ENCODE measurements around the gene RAB3IP. TPM values are rescaled to one million over a fixed set of nuclear protein-coding genes. Genes with fewer than 3 reads are reported as not detected.
"Not testable (repeated sequence)": the region's sequence is repeated elsewhere in the genome, so short reads cannot be mapped to it uniquely, and the experiment has no call there.

Gene RAB3IP
- total RNA-seq, 1 donor from 2014 or later, result 18.2 TPM

DNA sequence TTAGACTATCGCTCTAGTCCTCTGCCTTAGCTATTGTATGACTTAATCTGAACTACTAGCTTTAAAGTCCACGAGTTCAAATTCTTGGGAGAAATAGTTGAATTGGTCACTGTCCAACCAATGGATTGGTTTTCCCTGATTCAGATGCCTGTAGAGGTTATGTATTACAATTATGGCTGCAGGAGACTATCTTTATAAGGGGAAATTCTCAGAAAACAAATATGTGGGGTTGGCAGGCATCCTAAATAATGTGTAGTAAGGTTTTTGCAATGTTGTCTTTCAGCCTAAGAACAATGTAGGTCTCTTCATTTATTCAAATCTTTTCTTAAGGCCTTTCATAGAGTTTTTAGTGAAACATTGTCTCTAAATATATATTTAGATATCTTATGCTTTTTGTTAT lies 113.3 kb downstream of the RAB3IP start:
- H3K27me3 Mint-ChIP-seq (ENCODE audit: unreplicated experiment), result no peaks in the 10 kb centered on the region
- no peak overlapping the region for H3K4me3 Mint-ChIP-seq (ENCODE audit: unreplicated experiment)
- peaks cover 5% of the 10 kb centered on the region for H3K36me3 Mint-ChIP-seq (ENCODE audit: unreplicated experiment)
- DNase-seq, result no peak
- H3K27ac Mint-ChIP-seq (ENCODE audit: unreplicated experiment), result no peak overlapping the region
- TF ChIP-seq, protein P1, sequence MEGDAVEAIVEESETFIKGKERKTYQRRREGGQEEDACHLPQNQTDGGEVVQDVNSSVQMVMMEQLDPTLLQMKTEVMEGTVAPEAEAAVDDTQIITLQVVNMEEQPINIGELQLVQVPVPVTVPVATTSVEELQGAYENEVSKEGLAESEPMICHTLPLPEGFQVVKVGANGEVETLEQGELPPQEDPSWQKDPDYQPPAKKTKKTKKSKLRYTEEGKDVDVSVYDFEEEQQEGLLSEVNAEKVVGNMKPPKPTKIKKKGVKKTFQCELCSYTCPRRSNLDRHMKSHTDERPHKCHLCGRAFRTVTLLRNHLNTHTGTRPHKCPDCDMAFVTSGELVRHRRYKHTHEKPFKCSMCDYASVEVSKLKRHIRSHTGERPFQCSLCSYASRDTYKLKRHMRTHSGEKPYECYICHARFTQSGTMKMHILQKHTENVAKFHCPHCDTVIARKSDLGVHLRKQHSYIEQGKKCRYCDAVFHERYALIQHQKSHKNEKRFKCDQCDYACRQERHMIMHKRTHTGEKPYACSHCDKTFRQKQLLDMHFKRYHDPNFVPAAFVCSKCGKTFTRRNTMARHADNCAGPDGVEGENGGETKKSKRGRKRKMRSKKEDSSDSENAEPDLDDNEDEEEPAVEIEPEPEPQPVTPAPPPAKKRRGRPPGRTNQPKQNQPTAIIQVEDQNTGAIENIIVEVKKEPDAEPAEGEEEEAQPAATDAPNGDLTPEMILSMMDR (IDR thresholded peaks at IDR 0.05; ENCODE audit: partially characterized antibody, unreplicated experiment), result no peak
- no peaks in the 10 kb centered on the region for H3K4me1 Mint-ChIP-seq (ENCODE audit: low read depth, unreplicated experiment)
- H3K9me3 Mint-ChIP-seq (ENCODE audit: unreplicated experiment), result peaks cover 3% of the 10 kb centered on the region

DNA sequence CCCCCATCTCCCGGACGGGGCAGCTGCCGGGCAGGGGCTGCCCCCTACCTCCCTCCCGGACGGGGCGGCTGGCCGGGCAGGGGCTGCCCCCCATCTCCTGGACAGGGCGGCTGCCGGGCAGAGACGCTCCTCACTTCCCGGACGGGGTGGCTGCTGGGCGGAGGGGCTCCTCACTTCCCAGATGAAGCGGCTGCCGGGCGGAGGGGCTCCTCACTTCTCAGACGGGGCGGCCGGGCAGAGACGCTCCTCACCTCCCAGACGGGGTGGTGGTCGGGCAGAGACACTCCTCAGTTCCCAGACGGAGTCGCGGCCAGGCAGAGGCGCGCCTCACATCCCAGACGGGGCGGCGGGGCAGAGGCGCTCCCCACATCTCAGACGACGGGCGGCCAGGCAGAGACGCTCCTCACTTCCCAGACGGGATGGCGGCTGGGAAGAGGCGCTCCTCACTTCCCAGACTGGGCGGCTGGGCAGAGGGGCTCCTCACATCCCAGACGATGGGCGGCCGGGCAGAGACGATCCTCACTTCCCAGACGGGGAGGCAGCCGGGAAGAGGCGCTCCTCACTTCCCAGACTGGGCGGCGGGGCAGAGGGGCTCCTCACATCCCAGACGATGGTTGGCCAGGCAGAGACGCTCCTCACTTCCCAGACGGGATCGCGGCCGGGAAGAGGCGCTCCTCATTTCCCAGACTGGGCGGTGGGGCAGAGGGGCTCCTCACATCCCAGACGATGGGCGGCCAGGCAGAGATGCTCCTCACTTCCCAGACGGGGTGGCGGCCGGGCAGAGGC lies 114.7 kb downstream of the RAB3IP start:
- H3K9me3 Mint-ChIP-seq (ENCODE audit: unreplicated experiment); DNase-seq; H3K4me1 Mint-ChIP-seq (ENCODE audit: low read depth, unreplicated experiment); H3K36me3 Mint-ChIP-seq (ENCODE audit: unreplicated experiment); H3K4me3 Mint-ChIP-seq (ENCODE audit: unreplicated experiment); H3K27me3 Mint-ChIP-seq (ENCODE audit: unreplicated experiment); H3K27ac Mint-ChIP-seq (ENCODE audit: unreplicated experiment): not testable (repeated sequence)

DNA sequence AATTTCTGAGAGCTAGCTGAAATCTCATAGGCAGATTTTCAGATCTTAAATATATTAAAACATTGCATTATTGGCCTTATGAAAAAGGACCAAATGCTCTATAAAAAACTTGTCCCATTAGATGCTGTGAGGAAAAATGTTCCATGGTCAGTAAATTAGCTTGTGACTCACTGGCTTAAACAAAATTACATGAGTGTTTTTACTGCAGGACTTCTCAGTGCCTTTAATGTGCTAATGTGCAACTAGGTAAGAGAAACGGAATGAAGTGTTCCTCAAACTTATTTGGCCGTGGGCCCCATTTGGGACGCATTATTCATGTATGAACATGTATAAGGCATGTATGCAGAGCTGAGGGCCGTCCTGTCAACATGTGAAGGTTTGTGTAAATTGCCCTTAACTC lies 128.0 kb downstream of the RAB3IP start:
- H3K27me3 Mint-ChIP-seq (ENCODE audit: unreplicated experiment), result no peaks in the 10 kb centered on the region

DNA sequence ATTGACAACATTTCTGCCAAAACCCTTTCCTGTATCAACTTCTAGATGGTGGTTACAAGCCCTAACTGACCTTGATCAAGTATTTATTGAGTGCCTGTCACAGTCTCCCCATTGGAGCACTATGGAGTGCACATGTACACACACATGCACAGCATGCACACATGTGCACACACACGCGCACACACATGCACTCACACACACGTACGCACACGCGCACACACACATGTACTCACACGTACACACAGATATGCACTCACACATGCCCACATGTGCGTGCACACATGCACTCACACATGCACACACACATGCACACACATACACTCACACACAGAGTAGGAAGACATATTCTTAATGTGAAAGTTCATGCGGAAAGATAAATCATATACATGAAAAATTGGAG lies 130.0 kb downstream of the RAB3IP start:
- H3K36me3 Mint-ChIP-seq (ENCODE audit: unreplicated experiment), result no peaks in the 10 kb centered on the region
- no peaks in the 10 kb centered on the region for H3K27me3 Mint-ChIP-seq (ENCODE audit: unreplicated experiment)
- H3K27ac Mint-ChIP-seq (ENCODE audit: unreplicated experiment), result no peak overlapping the region
- H3K4me1 Mint-ChIP-seq (ENCODE audit: low read depth, unreplicated experiment), result no peaks in the 10 kb centered on the region
- no peak overlapping the region for H3K4me3 Mint-ChIP-seq (ENCODE audit: unreplicated experiment)
- TF ChIP-seq, protein P1 (IDR thresholded peaks at IDR 0.05; ENCODE audit: partially characterized antibody, unreplicated experiment), result no peak
- H3K9me3 Mint-ChIP-seq (ENCODE audit: unreplicated experiment), result no peaks in the 10 kb centered on the region
- DNase-seq, result no peak

More for the DNA sequence above, 128.0 kb downstream of the RAB3IP start:
- no peaks in the 10 kb centered on the region for H3K9me3 Mint-ChIP-seq (ENCODE audit: unreplicated experiment)
- DNase-seq, result no peak
- no peaks in the 10 kb centered on the region for H3K4me1 Mint-ChIP-seq (ENCODE audit: low read depth, unreplicated experiment)
- TF ChIP-seq, protein P1 (IDR thresholded peaks at IDR 0.05; ENCODE audit: partially characterized antibody, unreplicated experiment), result no peak
- H3K36me3 Mint-ChIP-seq (ENCODE audit: unreplicated experiment), result no peaks in the 10 kb centered on the region
- no peak overlapping the region for H3K4me3 Mint-ChIP-seq (ENCODE audit: unreplicated experiment)
- H3K27ac Mint-ChIP-seq (ENCODE audit: unreplicated experiment), result no peak overlapping the region

DNA sequence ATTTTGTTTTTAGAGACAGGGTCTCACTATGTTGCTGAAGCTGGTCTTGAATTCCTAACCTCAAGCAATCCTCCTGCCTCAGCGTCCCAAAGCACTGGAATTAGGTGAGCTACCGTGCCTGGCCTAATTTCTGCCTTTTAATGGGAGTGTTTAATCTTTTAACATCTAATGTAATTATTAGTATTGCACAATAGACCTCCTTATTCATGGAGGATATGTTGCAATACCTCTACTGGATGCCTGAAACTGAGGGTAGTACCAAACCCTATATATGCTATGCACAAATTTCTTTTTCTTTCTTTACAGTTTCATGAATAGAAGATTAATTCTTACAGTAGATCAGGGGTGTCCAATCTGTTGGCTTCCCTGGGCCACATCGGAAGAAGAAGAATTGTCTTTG lies 134.1 kb downstream of the RAB3IP start:
- H3K27me3 Mint-ChIP-seq (ENCODE audit: unreplicated experiment), result peaks cover 1% of the 10 kb centered on the region
- no peak overlapping the region for H3K4me3 Mint-ChIP-seq (ENCODE audit: unreplicated experiment)
- TF ChIP-seq, protein P1 (IDR thresholded peaks at IDR 0.05; ENCODE audit: partially characterized antibody, unreplicated experiment), result no peak
- peaks cover 1% of the 10 kb centered on the region for H3K9me3 Mint-ChIP-seq (ENCODE audit: unreplicated experiment)
- no peak overlapping the region for H3K27ac Mint-ChIP-seq (ENCODE audit: unreplicated experiment)
- no peak for DNase-seq
- no peaks in the 10 kb centered on the region for H3K36me3 Mint-ChIP-seq (ENCODE audit: unreplicated experiment)
- no peaks in the 10 kb centered on the region for H3K4me1 Mint-ChIP-seq (ENCODE audit: low read depth, unreplicated experiment)

Other genes starting within 250 kb of the RAB3IP start
- 298 TPM for gene CCT2, start 153.4 kb upstream of the RAB3IP start, total RNA-seq (ENCODE audit: unreplicated experiment)
- not detected for gene LRRC10, start 128.0 kb upstream of the RAB3IP start, total RNA-seq (ENCODE audit: unreplicated experiment)
- not detected for gene BEST3, start 39.6 kb upstream of the RAB3IP start, total RNA-seq (ENCODE audit: unreplicated experiment)
- not detected for gene MYRFL, start 86.4 kb downstream of the RAB3IP start, total RNA-seq (ENCODE audit: unreplicated experiment)